Measurements from ENCODE around the gene DRGX.

GRCh38 chr10:49371967-49372366, 23.9 kb downstream of the DRGX start:
- no peak for TF ChIP-seq CTCF (IDR thresholded peaks at IDR 0.05)
- no peak for TF ChIP-seq EZH2 (IDR thresholded peaks at IDR 0.05; ENCODE audit: borderline replicate concordance, insufficient read depth, low read depth, low read length, poor library complexity, severe bottlenecking)

Measured in B cell (primary cell).